Mammary epithelial cell (primary cell): Measurements from ENCODE around the gene TACR1.

Source experiments
- CTCF ChIP-seq, 2 donors: IDR thresholded peaks in 1 of 2; conservative IDR thresholded peaks in 1 of 2; 2 replicates each; pipeline ENCODE4 v1.5.1; 2011 to 2012; ENCODE audit warnings: inconsistent platforms in 2 of 2, low read length in 2 of 2, mild to moderate bottlenecking in 2 of 2, control low read depth in 1 of 2, low read depth in 1 of 2; ENCODE audit not compliant: insufficient read depth in 1 of 2; ENCODE audit errors: extremely low read depth in 1 of 2
- EZH2 ChIP-seq: IDR thresholded peaks from 2 replicates; pipeline ENCODE4 v1.6.1; 2012; ENCODE audit warnings: low read length, inconsistent platforms, borderline replicate concordance

- TF ChIP-seq CTCF (conservative IDR thresholded peaks at IDR 0.05 in 1 of 2, IDR thresholded peaks at IDR 0.05 in 1 of 2; ENCODE audit: extremely low read depth in 1 of 2, insufficient read depth in 1 of 2, low read depth in 1 of 2, low read length in 2 of 2), result no peak
- no peak for TF ChIP-seq EZH2
Observed at GRCh38 chr2:75003773-75004172, 195.5 kb downstream of the TACR1 start.
